DMS114 treated with DMSO at 0.1 percent for 48 hours (cell line): Measurements from ENCODE around the gene FOXP1.

Source experiments
- DNase-seq: peaks from one replicate; lab custom pipeline; 2025; ENCODE audit not compliant: unreplicated experiment; lab: John Stamatoyannopoulos, UW

The FOXP1 gene

GRCh38 chr3:71251156-71251775, 332.3 kb downstream of the FOXP1 start:
- no peak for DNase-seq

- no peak for DNase-seq
These were observed 333.5 kb downstream of the FOXP1 start for GRCh38 chr3:71250026-71250425.

- no peak for DNase-seq
These were observed 335.6 kb downstream of the FOXP1 start for GRCh38 chr3:71247958-71248335.

- no peak for DNase-seq
These were observed 336.1 kb downstream of the FOXP1 start for GRCh38 chr3:71247221-71247957.

- DNase-seq, result no peak
These were observed 337.3 kb downstream of the FOXP1 start for GRCh38 chr3:71245971-71246880.

GRCh38 chr3:71244826-71245488, 338.6 kb downstream of the FOXP1 start:
- no peak for DNase-seq

- DNase-seq, result no peak
These were observed 339.2 kb downstream of the FOXP1 start for GRCh38 chr3:71244153-71244825.

- no peak for DNase-seq
These were observed 340.3 kb downstream of the FOXP1 start for GRCh38 chr3:71243229-71243628.

- DNase-seq, result no peak
These were observed 341.5 kb downstream of the FOXP1 start for GRCh38 chr3:71241981-71242560.

GRCh38 chr3:71241246-71241901, 342.2 kb downstream of the FOXP1 start:
- DNase-seq, result no peak

GRCh38 chr3:71240034-71240433, 343.5 kb downstream of the FOXP1 start:
- no peak for DNase-seq

- no peak for DNase-seq
These were observed 345.2 kb downstream of the FOXP1 start for GRCh38 chr3:71238355-71238757.

- no peak for DNase-seq
These were observed 345.9 kb downstream of the FOXP1 start for GRCh38 chr3:71237672-71238071.

GRCh38 chr3:71235846-71236245, 347.7 kb downstream of the FOXP1 start:
- no peak for DNase-seq

GRCh38 chr3:71232895-71233294, 350.6 kb downstream of the FOXP1 start:
- no peak for DNase-seq

GRCh38 chr3:71232175-71232679, 351.3 kb downstream of the FOXP1 start:
- no peak for DNase-seq

GRCh38 chr3:71231680-71232079, 351.8 kb downstream of the FOXP1 start:
- no peak for DNase-seq

- no peak for DNase-seq
These were observed 353.4 kb downstream of the FOXP1 start for GRCh38 chr3:71229905-71230657.
